Prostate gland (tissue), 2 donors: ENCODE data around the gene THAP4. TPM values are rescaled to one million over a fixed set of nuclear protein-coding genes. Genes with fewer than 3 reads are reported as not detected.

ENCODE experiments used
- DNase-seq: peaks from one replicate; pipeline ENCODE4 v3.0.0-alpha.2; 2019; ENCODE audit warnings: low spot score
- H3K27ac ChIP-seq, 2 donors: fragments of 200-600 bp; sonication (generic); 2 replicates each; pipeline ENCODE4 v1.5.1; 2017 to 2019
- H3K27me3 ChIP-seq: fragments of 200-600 bp; sonication (generic); replicated peaks from 2 replicates; pipeline ENCODE4 v1.5.1; 2019; ENCODE audit not compliant: insufficient read depth
- H3K36me3 ChIP-seq, 2 donors: fragments of 200-600 bp; sonication (generic); 1 replicate in 1 of 2; 2 replicates in 1 of 2; pipeline versions ENCODE4 v1.5.1 to v1.8.1; 2017 to 2019
- H3K4me1 ChIP-seq: fragments of 200-600 bp; sonication (generic); replicated peaks from 2 replicates; pipeline ENCODE4 v1.5.1; 2019
- H3K4me3 ChIP-seq, 2 donors: fragments of 200-600 bp; sonication (generic); 2 replicates each; pipeline ENCODE4 v1.5.1; 2017 to 2019
- H3K9me3 ChIP-seq: fragments of 200-600 bp; sonication (generic); 2 replicates; pipeline ENCODE4 v1.5.1; 2017
- POLR2A ChIP-seq: fragments of 450-650 bp; IDR thresholded peaks from one replicate; pipeline ENCODE4 v1.6.1; 2016; ENCODE audit warnings: antibody characterized with exemption, mild to moderate bottlenecking
- POLR2AphosphoS5 ChIP-seq: sonication (generic); formaldehyde crosslinking; IDR thresholded peaks from one replicate; pipeline ENCODE4 v1.6.1; 2017; ENCODE audit warnings: antibody characterized with exemption
- WGBS: methylation state at CpG from one replicate; pipeline ENCODE4 v1.1.5; 2018; 5-methylcytosine and 5-hydroxymethylcytosine counted together
- intact Hi-C: fragments of 100-400 bp; cut with DNase I; formaldehyde crosslinking; loops from one replicate; pipeline ENCODE4 v1.14.2; 2022
- total RNA-seq, 2 donors: library from RNA; depleted of rRNA; stranded (reverse); fragments of >200 nt; gene quantifications; one replicate each; pipeline ENCODE4 v1.1.0, GENCODE V29; 2016
- TF ChIP-seq, protein P1 (sequence below), 4 experiments: fragments of 200-600 bp in 2 of 4; fragments of 450-650 bp in 2 of 4; sonication (generic) in 2 of 4; IDR thresholded peaks; 1 replicate in 3 of 4; 2 replicates in 1 of 4; pipeline ENCODE4 v1.5.1; 2016 to 2019; ENCODE audit warnings: antibody characterized with exemption in 4 of 4, mild to moderate bottlenecking in 2 of 4, moderate library complexity in 2 of 4

The THAP4 gene
- total RNA-seq, 2 donors from 2014 or later = 60.8 to 92.9 TPM

DNA sequence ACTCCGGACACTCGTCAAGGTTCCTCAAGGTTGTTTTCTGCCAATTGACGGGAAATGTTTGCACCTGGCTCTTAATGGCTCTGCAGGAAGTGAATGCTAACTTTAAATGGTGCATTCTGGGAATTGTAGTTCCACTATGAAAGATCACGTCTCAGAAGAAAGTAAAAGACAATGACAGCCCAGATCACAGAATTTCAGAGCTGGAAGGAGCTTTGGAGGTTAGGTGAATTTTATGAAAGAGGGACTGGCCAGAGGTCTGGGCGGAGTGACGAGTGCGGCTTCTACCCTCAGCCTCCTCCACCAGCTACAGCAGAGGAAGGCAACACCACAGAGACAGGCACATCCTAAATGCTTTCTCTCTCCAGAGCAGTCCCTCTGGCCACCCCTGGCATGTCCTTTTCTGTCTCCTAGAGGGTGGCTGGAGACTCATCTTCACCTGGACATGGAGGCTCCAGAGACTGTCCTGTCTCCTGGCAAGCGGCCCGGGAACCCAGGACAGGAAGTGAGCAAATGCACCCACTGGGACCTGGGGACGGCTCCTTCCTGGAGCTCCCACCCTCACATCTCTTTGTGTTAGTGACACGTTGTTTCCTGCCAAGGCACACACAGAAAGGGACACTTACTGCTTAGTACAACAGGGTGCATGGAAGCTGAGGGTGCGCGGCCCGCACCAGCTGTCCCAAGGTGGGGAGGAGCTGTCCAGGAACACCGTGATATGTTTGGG lies 19.4 kb downstream of the THAP4 start:
- Histone ChIP-seq H3K9me3 (no peaks in the 10 kb centered on the region), H3K27me3 (no peaks in the 10 kb centered on the region), H3K4me1 (peaks cover 2% of the 10 kb centered on the region), H3K36me3 (no peaks in the 10 kb centered on the region), H3K27ac (peak overlapping the region; percentile 56 to 67), H3K4me3 (peak overlapping the region; percentile 3 to 24)
- peak; percentile 33 for DNase-seq
- TF ChIP-seq POLR2AphosphoS5 (peak; percentile 73), POLR2A (no peak)
- TF ChIP-seq, protein P1, sequence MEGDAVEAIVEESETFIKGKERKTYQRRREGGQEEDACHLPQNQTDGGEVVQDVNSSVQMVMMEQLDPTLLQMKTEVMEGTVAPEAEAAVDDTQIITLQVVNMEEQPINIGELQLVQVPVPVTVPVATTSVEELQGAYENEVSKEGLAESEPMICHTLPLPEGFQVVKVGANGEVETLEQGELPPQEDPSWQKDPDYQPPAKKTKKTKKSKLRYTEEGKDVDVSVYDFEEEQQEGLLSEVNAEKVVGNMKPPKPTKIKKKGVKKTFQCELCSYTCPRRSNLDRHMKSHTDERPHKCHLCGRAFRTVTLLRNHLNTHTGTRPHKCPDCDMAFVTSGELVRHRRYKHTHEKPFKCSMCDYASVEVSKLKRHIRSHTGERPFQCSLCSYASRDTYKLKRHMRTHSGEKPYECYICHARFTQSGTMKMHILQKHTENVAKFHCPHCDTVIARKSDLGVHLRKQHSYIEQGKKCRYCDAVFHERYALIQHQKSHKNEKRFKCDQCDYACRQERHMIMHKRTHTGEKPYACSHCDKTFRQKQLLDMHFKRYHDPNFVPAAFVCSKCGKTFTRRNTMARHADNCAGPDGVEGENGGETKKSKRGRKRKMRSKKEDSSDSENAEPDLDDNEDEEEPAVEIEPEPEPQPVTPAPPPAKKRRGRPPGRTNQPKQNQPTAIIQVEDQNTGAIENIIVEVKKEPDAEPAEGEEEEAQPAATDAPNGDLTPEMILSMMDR (IDR thresholded peaks at IDR 0.05) = no peak
- intact Hi-C loops = no loop called here
- 53% methylated on average over 15 of the region's 15 CpGs for WGBS

DNA sequence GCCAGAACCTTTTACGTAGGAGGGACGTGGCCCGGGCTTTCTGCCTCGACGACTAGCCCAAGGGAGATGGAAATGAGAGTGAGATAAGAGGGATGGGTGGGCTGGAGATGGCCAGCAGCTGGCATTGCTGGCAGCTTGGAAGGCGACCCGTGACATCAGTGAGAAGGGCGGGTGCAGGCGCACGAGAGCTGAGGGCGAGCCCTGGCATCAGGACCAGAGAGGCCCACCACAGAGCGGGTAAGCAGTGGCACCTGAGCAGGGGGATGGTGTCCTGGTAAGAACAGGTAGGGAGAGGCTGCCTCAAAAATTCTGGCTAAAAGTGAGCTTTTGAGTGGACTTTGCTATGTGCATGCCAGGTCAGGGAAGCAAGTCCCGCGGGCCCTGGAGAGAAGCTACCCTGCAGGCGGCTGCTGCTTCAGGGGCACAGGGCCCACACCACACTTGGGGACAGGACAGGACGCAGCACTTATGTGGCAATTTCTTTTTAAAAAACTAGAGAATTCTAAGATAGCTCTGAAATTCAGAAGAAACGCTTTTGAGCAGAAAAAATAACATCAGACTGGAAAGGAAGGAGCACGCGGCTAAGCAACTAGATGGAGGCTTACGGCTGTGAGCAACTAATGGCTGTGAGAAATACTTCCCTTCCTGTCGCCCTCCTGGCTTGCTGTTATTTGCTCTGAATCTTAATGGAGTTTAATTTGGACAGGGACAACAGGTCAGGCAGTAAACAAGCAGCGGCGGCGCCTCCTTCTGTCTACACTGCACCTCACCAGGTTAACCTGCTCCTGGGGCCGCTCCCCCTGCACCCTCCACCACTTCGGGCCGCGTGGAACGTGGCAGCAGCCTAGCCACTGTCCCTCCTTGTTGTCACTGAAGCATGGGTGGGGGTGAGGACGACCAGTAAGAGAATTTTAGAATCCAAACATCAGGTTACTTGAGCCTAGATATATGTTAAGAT lies 20.5 kb downstream of the THAP4 start:
- Histone ChIP-seq H3K27me3 (no peaks in the 10 kb centered on the region), H3K9me3 (no peaks in the 10 kb centered on the region), H3K4me1 (peaks cover 6% of the 10 kb centered on the region), H3K27ac (peak overlapping the region; percentile 56 to 67), H3K4me3 (peak overlapping the region; percentile 3 to 24), H3K36me3 (no peaks in the 10 kb centered on the region)
- intact Hi-C loops = no loop called here
- no peak for DNase-seq
- TF ChIP-seq POLR2AphosphoS5 (no peak), POLR2A (no peak)
- TF ChIP-seq, protein P1 (IDR thresholded peaks at IDR 0.05) = no peak
- 71% methylated on average over 30 of the region's 30 CpGs for WGBS

GRCh38 chr2:241615522-241616052 lies 21.4 kb downstream of the THAP4 start:
- no peak for DNase-seq
- Histone ChIP-seq H3K27ac (peak overlapping the region in 1 of 2 donors; percentile 67), H3K4me3 (no peak overlapping the region), H3K27me3 (no peaks in the 10 kb centered on the region), H3K36me3 (no peaks in the 10 kb centered on the region), H3K9me3 (no peaks in the 10 kb centered on the region), H3K4me1 (peaks cover 6% of the 10 kb centered on the region)
- no peak for TF ChIP-seq POLR2A
- no peak for TF ChIP-seq POLR2AphosphoS5
- TF ChIP-seq, protein P1 (IDR thresholded peaks at IDR 0.05) = no peak
- intact Hi-C loops = no loop called here
- 92% methylated on average over 16 of the region's 16 CpGs for WGBS

DNA sequence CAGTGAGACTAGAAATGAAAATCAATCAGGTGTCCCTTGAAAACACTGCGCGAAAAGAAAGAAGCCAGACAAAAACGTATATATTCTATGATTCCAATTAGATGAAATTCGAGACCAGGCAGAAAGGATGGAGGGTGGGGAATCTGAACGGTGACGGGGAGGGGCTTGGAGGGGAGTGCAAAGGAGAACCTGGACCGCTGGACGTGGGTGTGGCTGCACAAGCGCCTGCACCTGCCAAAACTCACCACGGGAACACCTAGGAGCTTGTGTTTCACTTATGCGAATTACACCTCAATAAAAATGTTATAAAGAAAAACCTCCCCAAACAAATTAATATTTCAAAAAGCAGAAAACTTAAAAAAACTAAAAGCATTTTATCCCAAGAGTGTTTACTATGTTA lies 21.9 kb downstream of the THAP4 start:
- Histone ChIP-seq H3K4me1 (peaks cover 6% of the 10 kb centered on the region), H3K9me3 (no peaks in the 10 kb centered on the region), H3K4me3 (no peak overlapping the region), H3K27ac (no peak overlapping the region), H3K36me3 (no peaks in the 10 kb centered on the region), H3K27me3 (no peaks in the 10 kb centered on the region)
- TF ChIP-seq, protein P1 (IDR thresholded peaks at IDR 0.05) = no peak
- no peak for TF ChIP-seq POLR2AphosphoS5
- no peak for TF ChIP-seq POLR2A
- intact Hi-C loops = no loop called here
- 66% methylated on average over 11 of the region's 11 CpGs for WGBS
- no peak for DNase-seq
